Myometrial cell (primary cell): ENCODE measurements around the gene SF3B2. TPM values are rescaled to one million over a fixed set of nuclear protein-coding genes. Genes with fewer than 3 reads are reported as not detected.

Experiments
- total RNA-seq: library from RNA; depleted of rRNA; stranded (reverse); fragments of >200 nt; gene quantifications from 2 replicates; pipeline ENCODE4 v1.2.3, GENCODE V29; 2015

SF3B2 gene
- 182 and 206 TPM in 2 replicates for total RNA-seq

DNA sequence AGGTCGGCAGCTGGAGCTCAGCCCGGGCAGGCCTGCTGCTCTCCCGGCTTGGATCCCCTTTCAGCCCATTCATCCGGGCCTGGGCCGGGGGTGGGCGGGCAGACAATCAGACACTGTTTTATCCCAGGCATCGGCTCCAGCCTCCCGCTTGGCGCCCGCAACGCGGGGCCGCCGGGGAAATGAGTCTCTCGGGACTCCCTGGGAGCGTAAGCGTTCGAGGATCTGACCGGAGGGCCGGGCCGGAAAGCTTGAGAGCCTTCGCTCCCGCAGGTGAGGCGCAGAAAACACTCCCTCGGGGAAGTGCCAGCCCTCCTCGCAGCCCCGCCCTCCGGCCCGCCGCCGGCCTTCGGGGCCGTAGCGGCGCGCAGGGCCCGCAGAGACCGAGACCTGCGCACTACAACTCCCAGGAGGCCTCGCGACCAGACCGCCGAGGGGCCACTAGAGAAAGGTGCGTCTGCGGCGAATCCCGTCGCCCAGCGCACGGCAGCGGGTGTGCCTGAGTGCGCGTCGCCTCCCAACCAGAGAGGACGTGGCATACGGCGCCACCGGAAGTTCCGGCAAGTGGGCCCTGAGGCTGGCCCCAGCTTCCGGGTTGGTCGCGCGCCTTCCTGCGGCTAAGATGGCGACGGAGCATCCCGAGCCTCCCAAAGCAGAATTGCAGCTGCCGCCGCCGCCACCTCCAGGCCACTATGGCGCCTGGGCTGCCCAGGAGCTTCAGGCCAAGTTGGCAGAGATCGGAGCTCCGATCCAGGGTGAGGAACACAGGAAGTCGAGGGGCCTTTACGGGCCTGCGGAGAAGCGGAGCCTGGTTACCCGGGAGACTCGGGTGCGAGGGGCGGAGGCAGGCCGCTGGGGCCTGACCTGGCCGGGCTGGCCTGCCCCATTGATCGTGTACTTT, at the start of gene SF3B2:
Gene SF3B2 (plus strand): TSS at position 599 of the 898 bp plus-strand sequence. CDS start 21 bp downstream, at position 620.

GRCh38 chr11:66011785-66012303, 40.3 kb upstream of the SF3B2 start, which contains the start of gene CST6:
Gene CST6, plus strand, starts transcription at chr11:66012008. Its CDS starts 37 bp downstream, at chr11:66012045.

GRCh38 chr11:66026017-66026529, 26.1 kb upstream of the SF3B2 start, which contains the start of gene CATSPER1:
Gene CATSPER1, minus strand, starts transcription at chr11:66026479. Its CDS starts 100 bp downstream, at chr11:66026379.

GRCh38 chr11:66048547-66049323, 3.4 kb upstream of the SF3B2 start, which contains the start of gene GAL3ST3:
Gene GAL3ST3, minus strand, starts transcription at chr11:66049161. Its CDS starts 3,746 bp downstream, at chr11:66045415.

DNA sequence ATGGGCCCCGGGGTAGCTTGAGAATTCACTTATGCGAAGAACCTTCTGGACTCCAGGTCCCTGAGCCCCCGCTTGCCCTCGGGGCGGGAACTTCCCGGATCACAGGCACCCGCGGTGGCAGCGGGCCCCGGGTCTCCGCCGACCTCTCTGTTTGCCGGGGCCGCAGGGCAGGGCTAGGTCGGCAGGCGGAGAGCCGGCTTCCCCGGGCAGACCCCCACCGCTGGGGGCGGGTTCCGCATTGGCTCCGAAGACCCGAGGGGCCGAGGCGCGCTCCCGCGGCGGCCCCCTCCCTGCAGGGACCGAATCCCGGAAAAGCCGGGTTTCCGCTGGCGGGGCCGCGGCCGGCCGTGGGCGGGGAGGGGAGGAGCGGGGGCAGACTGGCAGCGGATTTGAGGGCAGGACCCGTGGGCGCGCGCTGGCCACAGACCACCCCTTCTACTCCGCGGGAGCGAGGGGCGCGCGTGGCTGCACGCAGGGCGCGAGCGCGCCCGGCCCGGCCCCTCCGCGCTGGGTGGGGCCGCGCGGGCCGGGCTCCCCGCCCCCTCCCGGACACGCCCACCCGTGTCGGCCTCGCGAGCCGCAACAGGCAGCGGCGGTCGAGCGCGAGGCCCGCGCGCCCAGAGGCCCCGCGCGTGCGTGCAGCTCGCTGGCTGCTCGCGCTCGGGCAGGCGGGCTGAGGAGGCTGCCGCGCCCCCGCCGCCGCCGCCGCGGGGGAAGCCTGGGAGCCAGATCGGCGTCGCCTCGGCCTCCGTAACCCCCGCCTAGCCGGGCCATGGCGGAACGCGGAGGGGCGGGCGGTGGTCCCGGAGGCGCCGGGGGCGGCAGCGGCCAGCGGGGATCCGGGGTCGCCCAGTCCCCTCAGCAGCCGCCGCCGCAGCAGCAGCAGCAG, 17.8 kb downstream of the SF3B2 start, which contains the start of gene PACS1:
Gene PACS1 (plus strand): TSS at position 558 of the 889 bp plus-strand sequence. CDS start 215 bp downstream, at position 773.

Other genes starting within 250 kb of the SF3B2 start
- gene SNX32, start 218.4 kb upstream of the SF3B2 start, total RNA-seq, result 0.58 and 1.1 TPM in 2 replicates
- gene CFL1, start 194.2 kb upstream of the SF3B2 start, total RNA-seq, result 1,937 and 2,041 TPM in 2 replicates
- gene MUS81, start 191.9 kb upstream of the SF3B2 start, total RNA-seq, result 30.7 and 40.1 TPM in 2 replicates
- 140 and 198 TPM in 2 replicates for gene EFEMP2, start 179.6 kb upstream of the SF3B2 start, total RNA-seq
- 0.71 TPM in 1 of 2 replicates, not detected in the other for gene CTSW, start 172.5 kb upstream of the SF3B2 start, total RNA-seq
- gene FIBP, start 163.9 kb upstream of the SF3B2 start, total RNA-seq, result 170 and 250 TPM in 2 replicates
- gene CCDC85B, start 161.7 kb upstream of the SF3B2 start, total RNA-seq, result 117 and 142 TPM in 2 replicates
- gene FOSL1, start 152.0 kb upstream of the SF3B2 start, total RNA-seq, result 31.4 and 37.2 TPM in 2 replicates
- gene C11orf68, start 133.3 kb upstream of the SF3B2 start, total RNA-seq, result 13.5 and 24.5 TPM in 2 replicates
- gene DRAP1, start 132.9 kb upstream of the SF3B2 start, total RNA-seq, result 405 and 416 TPM in 2 replicates
- not detected in 2 replicates for gene TSGA10IP, start 106.9 kb upstream of the SF3B2 start, total RNA-seq
- 27.4 and 31.2 TPM in 2 replicates for gene SART1, start 90.6 kb upstream of the SF3B2 start, total RNA-seq
- gene EIF1AD, start 50.2 kb upstream of the SF3B2 start, total RNA-seq, result 26.8 and 39.3 TPM in 2 replicates
- gene BANF1, start 49.9 kb upstream of the SF3B2 start, total RNA-seq, result 111 and 138 TPM in 2 replicates
- gene CST6, start 40.4 kb upstream of the SF3B2 start, total RNA-seq, result not detected in 2 replicates
- gene CATSPER1, start 25.9 kb upstream of the SF3B2 start, total RNA-seq, result 0.35 and 0.58 TPM in 2 replicates
- gene GAL3ST3, start 3.2 kb upstream of the SF3B2 start, total RNA-seq, result not detected in 2 replicates
- 20.8 and 22.9 TPM in 2 replicates for gene PACS1, start 17.9 kb downstream of the SF3B2 start, total RNA-seq
- 13.0 and 16.3 TPM in 2 replicates for gene KLC2, start 205.3 kb downstream of the SF3B2 start, total RNA-seq
- gene RAB1B, start 216.3 kb downstream of the SF3B2 start, total RNA-seq, result 165 and 169 TPM in 2 replicates
- gene CNIH2, start 225.8 kb downstream of the SF3B2 start, total RNA-seq, result 0.29 TPM in 1 of 2 replicates, not detected in the other
- gene YIF1A, start 236.8 kb downstream of the SF3B2 start, total RNA-seq, result 239 and 330 TPM in 2 replicates
- gene TMEM151A, start 239.5 kb downstream of the SF3B2 start, total RNA-seq, result not detected in 2 replicates